Upper lobe of left lung (tissue), 4 donors: ENCODE measurements around the gene DYNLT3.

ENCODE experiments used
- EP300 ChIP-seq, 4 donors: sonication (generic); formaldehyde crosslinking; IDR thresholded peaks; one replicate each; pipeline ENCODE4 v1.5.1; 2017; ENCODE audit warnings: antibody characterized with exemption in 4 of 4, control low read depth in 2 of 4
- POLR2A ChIP-seq, 4 donors: fragments of 450-650 bp; IDR thresholded peaks; one replicate each; pipeline ENCODE4 v1.5.1; 2016 to 2017; ENCODE audit warnings: antibody characterized with exemption in 4 of 4, mild to moderate bottlenecking in 2 of 4
- POLR2AphosphoS5 ChIP-seq, 2 donors: sonication (generic); formaldehyde crosslinking; IDR thresholded peaks; one replicate each; pipeline ENCODE4 v1.5.1; 2017; ENCODE audit warnings: antibody characterized with exemption in 2 of 2
- TF ChIP-seq, protein P1 (sequence below), 6 experiments: fragments of 450-650 bp in 4 of 6; fragments of 200-600 bp in 2 of 6; sonication (generic) in 2 of 6; IDR thresholded peaks; one replicate each; pipeline ENCODE4 v1.5.1; 2016 to 2019; ENCODE audit warnings: antibody characterized with exemption in 6 of 6

DNA sequence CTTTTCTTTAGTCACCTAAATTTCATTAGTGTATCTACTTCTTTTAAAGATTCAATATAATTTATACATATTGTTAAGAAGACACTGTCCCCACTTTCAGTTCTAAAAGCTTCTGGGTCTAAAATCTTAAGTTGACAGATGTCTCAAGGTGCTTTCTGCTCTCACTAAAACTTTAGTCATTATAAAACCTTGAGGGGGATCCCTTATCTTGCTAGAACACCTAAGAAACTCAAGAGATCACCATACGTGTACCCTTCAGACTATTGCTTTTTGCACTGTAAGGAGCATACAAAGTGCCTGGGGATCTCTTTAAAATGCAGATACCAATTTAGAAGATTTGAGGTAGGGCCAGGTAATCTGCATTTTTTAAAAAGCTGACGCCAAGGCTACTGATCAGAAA is 37.4 kb downstream of the DYNLT3 start:
- TF ChIP-seq, protein P1, sequence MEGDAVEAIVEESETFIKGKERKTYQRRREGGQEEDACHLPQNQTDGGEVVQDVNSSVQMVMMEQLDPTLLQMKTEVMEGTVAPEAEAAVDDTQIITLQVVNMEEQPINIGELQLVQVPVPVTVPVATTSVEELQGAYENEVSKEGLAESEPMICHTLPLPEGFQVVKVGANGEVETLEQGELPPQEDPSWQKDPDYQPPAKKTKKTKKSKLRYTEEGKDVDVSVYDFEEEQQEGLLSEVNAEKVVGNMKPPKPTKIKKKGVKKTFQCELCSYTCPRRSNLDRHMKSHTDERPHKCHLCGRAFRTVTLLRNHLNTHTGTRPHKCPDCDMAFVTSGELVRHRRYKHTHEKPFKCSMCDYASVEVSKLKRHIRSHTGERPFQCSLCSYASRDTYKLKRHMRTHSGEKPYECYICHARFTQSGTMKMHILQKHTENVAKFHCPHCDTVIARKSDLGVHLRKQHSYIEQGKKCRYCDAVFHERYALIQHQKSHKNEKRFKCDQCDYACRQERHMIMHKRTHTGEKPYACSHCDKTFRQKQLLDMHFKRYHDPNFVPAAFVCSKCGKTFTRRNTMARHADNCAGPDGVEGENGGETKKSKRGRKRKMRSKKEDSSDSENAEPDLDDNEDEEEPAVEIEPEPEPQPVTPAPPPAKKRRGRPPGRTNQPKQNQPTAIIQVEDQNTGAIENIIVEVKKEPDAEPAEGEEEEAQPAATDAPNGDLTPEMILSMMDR (IDR thresholded peaks at IDR 0.05) = no peak
- no peak for TF ChIP-seq EP300 (IDR thresholded peaks at IDR 0.05)
- TF ChIP-seq POLR2A (IDR thresholded peaks at IDR 0.05) = no peak
- TF ChIP-seq POLR2AphosphoS5 (IDR thresholded peaks at IDR 0.05) = no peak
